Fibroblast of villous mesenchyme (primary cell): ENCODE measurements around the gene ZKSCAN5. TPM values are rescaled to one million over a fixed set of nuclear protein-coding genes. Genes with fewer than 3 reads are reported as not detected.
"Not testable (repeated sequence)": the region's sequence is repeated elsewhere in the genome, so short reads cannot be mapped to it uniquely, and the experiment has no call there.

Source experiments
- DNase-seq: peaks from one replicate; pipeline ENCODE4 v3.0.0-alpha.2; 2010; ENCODE audit warnings: low read depth
- H3K4me3 ChIP-seq: 2 replicates; pipeline ENCODE4 v1.5.1; 2011; ENCODE audit warnings: low read depth, mild to moderate bottlenecking, low read length
- total RNA-seq: library from RNA; depleted of rRNA; stranded (reverse); fragments of >200 nt; gene quantifications from 2 replicates; pipeline ENCODE4 v1.2.3, GENCODE V29; 2012
- TF ChIP-seq, protein P1 (sequence below): IDR thresholded peaks from 2 replicates; pipeline ENCODE4 v1.5.1; 2012; ENCODE audit warnings: low read depth, mild to moderate bottlenecking, low read length; ENCODE audit not compliant: insufficient read depth

ZKSCAN5 gene
- total RNA-seq, 1 donor: 17.7 TPM

DNA sequence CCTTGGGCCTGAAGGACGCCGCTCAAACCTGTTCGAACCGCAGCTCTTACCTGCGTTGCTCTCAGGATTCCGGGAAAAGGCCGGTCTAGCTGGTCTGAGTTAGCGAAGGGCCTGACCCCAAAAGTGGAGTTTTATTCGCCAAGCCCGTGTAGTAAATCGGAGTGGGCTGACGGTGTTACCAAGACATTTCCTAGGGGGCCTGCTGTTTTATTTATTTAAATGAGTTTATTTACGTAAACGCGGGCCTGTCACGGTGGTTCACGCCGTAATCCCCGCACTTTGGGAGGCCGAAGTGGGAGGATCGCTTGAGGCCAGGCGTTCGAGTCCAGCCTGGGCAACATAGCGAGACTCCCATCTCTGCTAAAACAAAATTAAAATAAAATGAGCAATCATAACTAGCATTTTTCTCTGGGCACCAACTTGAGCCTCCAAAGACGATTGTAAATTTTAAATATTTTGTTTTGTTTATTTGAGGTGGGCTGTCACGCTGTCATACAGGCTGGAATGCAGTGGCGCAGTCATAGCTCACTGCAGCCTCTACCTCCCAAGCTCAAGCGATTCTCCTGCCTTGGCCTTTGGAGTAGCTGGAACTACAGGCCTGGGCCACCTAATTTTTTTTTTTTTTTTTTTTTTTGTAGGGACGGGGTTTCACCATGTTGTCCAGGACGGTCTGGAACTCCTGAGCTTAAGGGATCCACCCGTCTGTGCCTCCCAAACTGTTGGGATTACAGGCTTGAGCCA, 54.9 kb downstream of the ZKSCAN5 start:
- TF ChIP-seq, protein P1, sequence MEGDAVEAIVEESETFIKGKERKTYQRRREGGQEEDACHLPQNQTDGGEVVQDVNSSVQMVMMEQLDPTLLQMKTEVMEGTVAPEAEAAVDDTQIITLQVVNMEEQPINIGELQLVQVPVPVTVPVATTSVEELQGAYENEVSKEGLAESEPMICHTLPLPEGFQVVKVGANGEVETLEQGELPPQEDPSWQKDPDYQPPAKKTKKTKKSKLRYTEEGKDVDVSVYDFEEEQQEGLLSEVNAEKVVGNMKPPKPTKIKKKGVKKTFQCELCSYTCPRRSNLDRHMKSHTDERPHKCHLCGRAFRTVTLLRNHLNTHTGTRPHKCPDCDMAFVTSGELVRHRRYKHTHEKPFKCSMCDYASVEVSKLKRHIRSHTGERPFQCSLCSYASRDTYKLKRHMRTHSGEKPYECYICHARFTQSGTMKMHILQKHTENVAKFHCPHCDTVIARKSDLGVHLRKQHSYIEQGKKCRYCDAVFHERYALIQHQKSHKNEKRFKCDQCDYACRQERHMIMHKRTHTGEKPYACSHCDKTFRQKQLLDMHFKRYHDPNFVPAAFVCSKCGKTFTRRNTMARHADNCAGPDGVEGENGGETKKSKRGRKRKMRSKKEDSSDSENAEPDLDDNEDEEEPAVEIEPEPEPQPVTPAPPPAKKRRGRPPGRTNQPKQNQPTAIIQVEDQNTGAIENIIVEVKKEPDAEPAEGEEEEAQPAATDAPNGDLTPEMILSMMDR: no peak
- peak overlapping the region; percentile 92 for H3K4me3 ChIP-seq
- DNase-seq: peak; percentile 59

DNA sequence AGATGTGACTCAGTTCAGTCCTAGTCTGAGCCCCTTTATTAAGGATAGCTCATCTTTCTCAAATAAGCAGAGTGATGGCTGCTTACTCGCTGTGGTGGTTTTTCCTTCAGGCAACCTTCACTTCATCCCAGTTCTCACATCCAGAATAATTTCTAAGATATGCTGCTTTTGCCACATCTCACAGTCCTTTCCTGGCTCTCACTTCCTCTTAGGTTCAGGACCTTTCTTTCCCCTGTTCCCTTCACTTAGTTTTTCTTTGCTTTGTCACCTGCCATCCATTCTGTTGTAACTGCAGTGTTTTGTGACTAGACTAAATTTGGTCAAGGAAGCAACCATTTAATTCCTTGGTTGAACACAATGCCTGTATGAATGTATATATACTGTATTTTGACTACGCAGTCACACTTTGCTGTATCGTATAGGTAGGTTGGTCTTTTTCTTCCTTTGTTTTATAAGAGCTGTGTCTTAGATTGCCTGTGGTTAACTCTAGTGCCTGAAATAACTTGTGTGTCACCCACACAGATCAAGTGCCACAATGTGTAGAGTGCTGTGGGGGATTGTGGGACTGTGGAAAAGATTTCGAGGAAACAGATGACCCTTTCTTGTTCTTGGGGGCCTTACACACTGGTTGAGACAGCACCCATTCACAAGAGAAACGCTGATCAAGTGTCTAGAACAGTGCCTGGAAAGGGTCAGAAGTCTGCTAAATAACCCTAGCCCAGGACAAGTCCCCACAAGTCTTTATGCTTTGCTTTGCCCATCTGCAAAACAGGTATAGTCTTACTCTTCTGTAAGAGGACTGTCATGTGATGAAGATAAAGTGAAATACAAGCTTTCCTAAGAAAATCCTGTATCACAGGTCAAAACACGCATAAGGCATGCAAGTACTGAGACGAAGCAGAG, 56.6 kb downstream of the ZKSCAN5 start:
- DNase-seq: no peak
- H3K4me3 ChIP-seq: no peak overlapping the region
- TF ChIP-seq, protein P1: no peak

DNA sequence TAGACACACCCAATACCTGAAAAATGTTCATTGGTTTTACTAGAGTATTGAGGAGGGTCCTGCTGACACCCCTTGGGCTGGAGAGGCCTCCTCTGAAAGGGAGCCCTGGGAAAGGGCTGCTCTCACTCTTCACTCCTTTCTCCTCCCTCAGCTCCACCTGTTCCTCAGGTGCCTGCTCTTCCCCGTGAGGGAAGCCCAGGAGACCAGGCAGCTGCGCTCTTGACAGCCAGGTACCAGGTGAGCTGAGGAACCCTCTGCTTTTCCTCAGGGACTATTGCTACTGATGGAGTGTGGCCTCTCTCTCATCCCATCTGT, 57.2 kb downstream of the ZKSCAN5 start:
- TF ChIP-seq, protein P1: no peak
- no peak overlapping the region for H3K4me3 ChIP-seq
- DNase-seq: no peak

DNA sequence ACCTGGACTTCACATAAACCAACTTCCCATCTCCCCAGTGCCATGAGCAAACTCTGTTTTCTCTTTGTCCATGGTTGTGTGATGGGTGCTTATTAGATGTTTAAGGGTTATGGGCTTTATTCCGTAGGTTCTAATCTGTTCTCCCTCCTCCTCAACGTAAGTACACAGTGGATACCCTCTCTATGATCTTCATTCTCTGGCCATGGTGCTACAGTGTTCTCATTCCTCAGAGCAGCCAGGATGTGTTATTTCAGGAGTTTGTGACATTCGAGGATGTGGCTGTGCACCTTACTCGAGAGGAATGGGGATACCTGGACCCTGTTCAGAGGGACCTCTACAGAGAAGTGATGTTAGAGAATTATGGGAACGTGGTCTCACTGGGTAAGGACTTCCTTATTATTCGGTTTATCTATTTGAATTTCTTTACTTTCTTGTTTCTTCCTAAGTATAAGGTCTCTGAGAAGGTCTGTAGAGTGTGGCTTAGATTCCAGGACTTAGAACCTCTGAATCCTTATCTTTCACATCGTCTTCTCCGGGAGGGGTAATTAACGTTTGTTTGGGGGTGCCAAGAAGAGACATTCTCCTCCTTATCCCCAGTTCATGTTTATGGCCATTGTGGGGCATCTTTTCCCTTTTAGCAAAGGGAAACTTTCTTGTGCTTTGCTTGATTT, 57.8 kb downstream of the ZKSCAN5 start:
- peak overlapping the region; percentile 19 for H3K4me3 ChIP-seq
- DNase-seq: no peak
- TF ChIP-seq, protein P1: no peak

DNA sequence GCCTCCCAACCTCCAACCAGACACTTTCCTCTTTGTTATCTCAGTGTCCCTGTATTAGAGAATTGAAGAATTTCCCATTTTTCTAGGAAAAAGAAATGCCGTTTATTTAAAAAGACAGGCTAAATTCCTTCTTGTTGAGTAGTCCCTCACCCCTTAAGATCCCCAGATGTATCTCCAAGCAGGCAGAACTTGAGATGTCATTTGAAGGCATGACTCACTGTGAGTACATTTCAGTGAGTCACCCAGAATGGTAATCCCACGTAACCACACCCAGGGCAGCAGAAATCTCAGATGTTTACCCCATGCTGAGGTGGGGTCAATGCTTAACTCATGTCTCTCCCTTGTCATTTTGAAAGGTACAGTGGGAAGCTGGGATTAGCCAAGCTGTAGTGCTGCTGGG, 58.4 kb downstream of the ZKSCAN5 start:
- TF ChIP-seq, protein P1: no peak
- peak; percentile 99 for DNase-seq
- no peak overlapping the region for H3K4me3 ChIP-seq

DNA sequence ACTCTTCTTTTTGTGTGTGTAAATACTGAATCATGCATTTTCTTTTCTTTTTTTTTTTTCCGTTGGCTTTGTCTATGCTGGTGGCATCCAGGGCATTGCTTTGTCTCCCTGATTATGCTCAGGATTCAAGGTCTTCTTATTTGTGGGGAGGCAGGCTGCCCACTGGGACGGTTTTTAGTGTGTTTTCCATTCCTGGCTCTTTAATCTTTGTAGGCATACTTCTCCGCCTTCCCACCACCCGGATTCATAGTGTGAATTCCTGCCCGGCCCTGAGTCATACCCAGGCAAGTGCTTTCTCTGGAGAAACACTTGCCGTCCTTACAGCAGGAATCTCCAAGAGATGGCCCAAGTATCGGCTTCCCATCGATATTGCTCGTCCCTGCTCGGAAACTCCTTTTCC, 59.2 kb downstream of the ZKSCAN5 start:
- peak; percentile 78 for DNase-seq

DNA sequence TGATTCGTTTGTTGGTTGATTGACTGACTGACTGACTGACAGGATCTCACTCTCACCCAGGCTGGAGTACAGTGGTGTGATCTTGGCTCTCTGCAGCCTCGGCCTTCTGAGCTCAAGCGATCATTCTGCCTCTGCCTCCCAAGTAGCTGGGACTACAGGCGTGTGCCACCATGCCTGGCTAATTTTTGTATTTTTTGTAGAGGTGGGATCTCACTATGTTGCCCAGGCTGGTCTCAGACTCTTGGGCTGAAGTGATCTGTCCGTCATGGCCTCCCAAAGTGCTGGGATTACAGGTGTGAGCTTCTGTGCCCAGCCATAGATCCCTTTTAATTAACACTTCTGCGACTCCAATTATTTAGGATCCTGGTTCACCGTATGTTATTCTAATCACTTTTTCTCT, 64.3 kb downstream of the ZKSCAN5 start:
- not testable (repeated sequence) for DNase-seq, H3K4me3 ChIP-seq

More for the DNA sequence above, 59.2 kb downstream of the ZKSCAN5 start:
- TF ChIP-seq, protein P1: no peak
- no peak overlapping the region for H3K4me3 ChIP-seq
